AG09319 (cell line): Measurements from ENCODE around the gene DIP2C.

ENCODE experiments used
- DNase-seq: peaks from one replicate; pipeline ENCODE4 v3.0.0-alpha.2; 2010; ENCODE audit warnings: low read depth; ENCODE audit errors: extremely low read depth
- CTCF ChIP-seq: IDR thresholded peaks from 2 replicates; pipeline ENCODE4 v1.5.1; 2011; ENCODE audit warnings: low read depth, mild to moderate bottlenecking, inconsistent platforms, low read length, moderate library complexity

The DIP2C gene

GRCh38 chr10:644076-644942 lies 45.2 kb downstream of the DIP2C start:
- TF ChIP-seq CTCF = no peak
- no peak for DNase-seq

GRCh38 chr10:642186-642890 lies 47.1 kb downstream of the DIP2C start:
- no peak for DNase-seq
- no peak for TF ChIP-seq CTCF

- no peak for TF ChIP-seq CTCF
- no peak for DNase-seq
Observed at GRCh38 chr10:641149-642010, 48.1 kb downstream of the DIP2C start.

- no peak for DNase-seq
- no peak for TF ChIP-seq CTCF
Observed at GRCh38 chr10:640673-641045, 48.8 kb downstream of the DIP2C start.

- no peak for DNase-seq
- no peak for TF ChIP-seq CTCF
Observed at GRCh38 chr10:639751-640672, 49.5 kb downstream of the DIP2C start.

- no peak for TF ChIP-seq CTCF
- no peak for DNase-seq
Observed at GRCh38 chr10:639001-639750, 50.3 kb downstream of the DIP2C start.
